Measurements from ENCODE around the gene MANBA. TPM values are rescaled to one million over a fixed set of nuclear protein-coding genes. Genes with fewer than 3 reads are reported as not detected.
A peak's percentile ranks its signal among the peaks of the same experiment; 100 is the strongest.

Gene MANBA
- total RNA-seq, 1 donor from 2014 or later: 38.3 TPM

- Mint-ChIP-seq H3K27ac (ENCODE audit: unreplicated experiment) (no peak overlapping the region), H3K4me3 (ENCODE audit: unreplicated experiment) (no peak overlapping the region), H3K9me3 (ENCODE audit: unreplicated experiment) (no peaks in the 10 kb centered on the region), H3K36me3 (ENCODE audit: low read depth, unreplicated experiment) (peaks cover 43% of the 10 kb centered on the region), H3K4me1 (ENCODE audit: low read depth, unreplicated experiment) (peaks cover 9% of the 10 kb centered on the region), H3K27me3 (ENCODE audit: low read depth, unreplicated experiment) (no peaks in the 10 kb centered on the region)
- Histone ChIP-seq H3K27ac (ENCODE audit: low read depth, low read length) (no peak overlapping the region), H4K20me1 (ENCODE audit: insufficient read depth, low read length) (no peaks in the 10 kb centered on the region), H3K4me2 (ENCODE audit: low read length) (no peak overlapping the region), H3K4me3 (ENCODE audit: insufficient read depth, low read depth, low read length) (no peak overlapping the region), H3K27me3 (ENCODE audit: insufficient read depth, low read length) (no peaks in the 10 kb centered on the region), H3K9me3 (ENCODE audit: insufficient read depth, low read depth, low read length) (no peaks in the 10 kb centered on the region), H3K9ac (ENCODE audit: low read length) (no peak overlapping the region), H2AFZ (ENCODE audit: low read depth, low read length) (no peak overlapping the region), H3K4me1 (ENCODE audit: insufficient read depth, low read length) (no peaks in the 10 kb centered on the region), H3K79me2 (ENCODE audit: insufficient read depth, low read length) (no peaks in the 10 kb centered on the region), H3K36me3 (ENCODE audit: insufficient read depth, low read length) (peaks cover 47% of the 10 kb centered on the region)
- DNase-seq (ENCODE audit: low read depth): no peak
- TF ChIP-seq EZH2 (IDR thresholded peaks at IDR 0.05; ENCODE audit: insufficient read depth, low read length): no peak
- TF ChIP-seq, protein P1, sequence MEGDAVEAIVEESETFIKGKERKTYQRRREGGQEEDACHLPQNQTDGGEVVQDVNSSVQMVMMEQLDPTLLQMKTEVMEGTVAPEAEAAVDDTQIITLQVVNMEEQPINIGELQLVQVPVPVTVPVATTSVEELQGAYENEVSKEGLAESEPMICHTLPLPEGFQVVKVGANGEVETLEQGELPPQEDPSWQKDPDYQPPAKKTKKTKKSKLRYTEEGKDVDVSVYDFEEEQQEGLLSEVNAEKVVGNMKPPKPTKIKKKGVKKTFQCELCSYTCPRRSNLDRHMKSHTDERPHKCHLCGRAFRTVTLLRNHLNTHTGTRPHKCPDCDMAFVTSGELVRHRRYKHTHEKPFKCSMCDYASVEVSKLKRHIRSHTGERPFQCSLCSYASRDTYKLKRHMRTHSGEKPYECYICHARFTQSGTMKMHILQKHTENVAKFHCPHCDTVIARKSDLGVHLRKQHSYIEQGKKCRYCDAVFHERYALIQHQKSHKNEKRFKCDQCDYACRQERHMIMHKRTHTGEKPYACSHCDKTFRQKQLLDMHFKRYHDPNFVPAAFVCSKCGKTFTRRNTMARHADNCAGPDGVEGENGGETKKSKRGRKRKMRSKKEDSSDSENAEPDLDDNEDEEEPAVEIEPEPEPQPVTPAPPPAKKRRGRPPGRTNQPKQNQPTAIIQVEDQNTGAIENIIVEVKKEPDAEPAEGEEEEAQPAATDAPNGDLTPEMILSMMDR (IDR thresholded peaks at IDR 0.05; ENCODE audit: insufficient read depth, low read depth, low read length): no peak
- no peak for FAIRE-seq
Observed at GRCh38 chr4:102612210-102612609, 148.6 kb downstream of the MANBA start.

DNA sequence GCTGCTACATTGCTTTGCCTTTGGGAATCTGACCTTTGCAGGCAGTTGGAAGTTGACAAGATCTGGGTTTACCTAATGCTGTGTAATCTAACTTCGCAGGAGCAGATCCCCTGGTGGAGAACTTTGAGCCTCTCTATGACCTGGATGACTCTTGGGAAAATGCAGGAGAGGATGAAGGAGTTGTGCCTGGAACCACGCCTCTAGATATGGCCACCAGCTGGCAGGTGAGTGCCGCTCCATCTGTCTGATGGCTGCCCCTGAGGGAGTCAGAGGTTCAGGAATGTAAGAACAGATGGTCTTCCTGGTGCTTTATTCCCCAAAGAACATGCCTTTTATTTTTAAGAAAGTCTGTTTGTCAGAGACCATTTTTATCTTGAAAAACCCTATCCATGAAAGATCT, 150.3 kb downstream of the MANBA start:
- no peaks in the 10 kb centered on the region for H3K27me3 Mint-ChIP-seq (ENCODE audit: low read depth, unreplicated experiment)
- no peak overlapping the region for H3K4me3 ChIP-seq (ENCODE audit: insufficient read depth, low read depth, low read length)
- no peaks in the 10 kb centered on the region for H3K9me3 ChIP-seq (ENCODE audit: insufficient read depth, low read depth, low read length)
- H3K36me3 ChIP-seq (ENCODE audit: insufficient read depth, low read length): peaks cover 47% of the 10 kb centered on the region
- peaks cover 12% of the 10 kb centered on the region for H3K4me1 Mint-ChIP-seq (ENCODE audit: low read depth, unreplicated experiment)
- H3K4me2 ChIP-seq (ENCODE audit: low read length): no peak overlapping the region
- H3K9me3 Mint-ChIP-seq (ENCODE audit: unreplicated experiment): no peaks in the 10 kb centered on the region
- H3K9ac ChIP-seq (ENCODE audit: low read length): no peak overlapping the region
- H3K27me3 ChIP-seq (ENCODE audit: insufficient read depth, low read length): no peaks in the 10 kb centered on the region
- DNase-seq (ENCODE audit: low read depth) (no peak), FAIRE-seq (no peak)
- no peak overlapping the region for H2AFZ ChIP-seq (ENCODE audit: low read depth, low read length)
- TF ChIP-seq, protein P1 (IDR thresholded peaks at IDR 0.05; ENCODE audit: insufficient read depth, low read depth, low read length): no peak
- no peak for TF ChIP-seq EZH2 (IDR thresholded peaks at IDR 0.05; ENCODE audit: insufficient read depth, low read length)
- H3K79me2 ChIP-seq (ENCODE audit: insufficient read depth, low read length): no peaks in the 10 kb centered on the region
- no peak overlapping the region for H3K27ac Mint-ChIP-seq (ENCODE audit: unreplicated experiment)
- no peaks in the 10 kb centered on the region for H4K20me1 ChIP-seq (ENCODE audit: insufficient read depth, low read length)
- H3K36me3 Mint-ChIP-seq (ENCODE audit: low read depth, unreplicated experiment): peaks cover 38% of the 10 kb centered on the region
- no peaks in the 10 kb centered on the region for H3K4me1 ChIP-seq (ENCODE audit: insufficient read depth, low read length)
- no peak overlapping the region for H3K27ac ChIP-seq (ENCODE audit: low read depth, low read length)
- H3K4me3 Mint-ChIP-seq (ENCODE audit: unreplicated experiment): no peak overlapping the region

DNA sequence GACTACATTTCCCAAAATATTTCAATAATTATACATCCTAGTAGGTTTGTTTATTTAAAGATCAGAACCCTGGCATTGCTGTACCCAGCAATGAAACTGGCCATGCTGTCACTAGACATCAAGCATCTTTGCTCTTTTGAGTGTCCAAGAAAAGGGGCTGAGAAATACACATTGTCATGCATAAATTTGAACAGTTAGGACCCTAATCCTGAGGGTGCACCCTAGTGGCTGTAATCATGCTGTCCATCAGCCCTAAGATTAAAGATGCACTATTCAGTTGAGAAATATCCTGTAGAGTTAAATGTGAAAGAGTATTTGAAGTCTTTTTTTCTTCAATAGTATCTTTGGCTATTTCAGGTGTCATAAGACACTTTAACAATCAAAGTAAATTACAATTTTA, 150.8 kb downstream of the MANBA start:
- H3K27ac ChIP-seq (ENCODE audit: low read depth, low read length): no peak overlapping the region
- no peak overlapping the region for H3K4me2 ChIP-seq (ENCODE audit: low read length)
- no peaks in the 10 kb centered on the region for H3K27me3 ChIP-seq (ENCODE audit: insufficient read depth, low read length)
- no peak overlapping the region for H2AFZ ChIP-seq (ENCODE audit: low read depth, low read length)
- H3K79me2 ChIP-seq (ENCODE audit: insufficient read depth, low read length): no peaks in the 10 kb centered on the region
- no peak for TF ChIP-seq EZH2 (IDR thresholded peaks at IDR 0.05; ENCODE audit: insufficient read depth, low read length)
- TF ChIP-seq, protein P1 (IDR thresholded peaks at IDR 0.05; ENCODE audit: insufficient read depth, low read depth, low read length): peak; percentile 34
- peaks cover 44% of the 10 kb centered on the region for H3K36me3 ChIP-seq (ENCODE audit: insufficient read depth, low read length)
- Mint-ChIP-seq H3K27ac (ENCODE audit: unreplicated experiment) (no peak overlapping the region), H3K4me3 (ENCODE audit: unreplicated experiment) (no peak overlapping the region), H3K36me3 (ENCODE audit: low read depth, unreplicated experiment) (peaks cover 34% of the 10 kb centered on the region), H3K9me3 (ENCODE audit: unreplicated experiment) (no peaks in the 10 kb centered on the region), H3K27me3 (ENCODE audit: low read depth, unreplicated experiment) (no peaks in the 10 kb centered on the region), H3K4me1 (ENCODE audit: low read depth, unreplicated experiment) (peaks cover 12% of the 10 kb centered on the region)
- FAIRE-seq (no peak), DNase-seq (ENCODE audit: low read depth) (no peak)
- H4K20me1 ChIP-seq (ENCODE audit: insufficient read depth, low read length): no peaks in the 10 kb centered on the region
- H3K9me3 ChIP-seq (ENCODE audit: insufficient read depth, low read depth, low read length): no peaks in the 10 kb centered on the region
- no peak overlapping the region for H3K4me3 ChIP-seq (ENCODE audit: insufficient read depth, low read depth, low read length)
- no peaks in the 10 kb centered on the region for H3K4me1 ChIP-seq (ENCODE audit: insufficient read depth, low read length)
- no peak overlapping the region for H3K9ac ChIP-seq (ENCODE audit: low read length)

Measured in astrocyte (in vitro differentiated cells and primary cell).